GM21528 (cell line): Measurements from ENCODE around the gene PDX1.

ENCODE experiments used
- ATAC-seq: cut with Tn5 transposase; IDR thresholded peaks from one replicate; pipeline ENCODE4 v1.9.1; 2021; ENCODE audit warnings: mild to moderate bottlenecking, moderate library complexity; ENCODE audit not compliant: unreplicated experiment, low FRiP score

The PDX1 gene

DNA sequence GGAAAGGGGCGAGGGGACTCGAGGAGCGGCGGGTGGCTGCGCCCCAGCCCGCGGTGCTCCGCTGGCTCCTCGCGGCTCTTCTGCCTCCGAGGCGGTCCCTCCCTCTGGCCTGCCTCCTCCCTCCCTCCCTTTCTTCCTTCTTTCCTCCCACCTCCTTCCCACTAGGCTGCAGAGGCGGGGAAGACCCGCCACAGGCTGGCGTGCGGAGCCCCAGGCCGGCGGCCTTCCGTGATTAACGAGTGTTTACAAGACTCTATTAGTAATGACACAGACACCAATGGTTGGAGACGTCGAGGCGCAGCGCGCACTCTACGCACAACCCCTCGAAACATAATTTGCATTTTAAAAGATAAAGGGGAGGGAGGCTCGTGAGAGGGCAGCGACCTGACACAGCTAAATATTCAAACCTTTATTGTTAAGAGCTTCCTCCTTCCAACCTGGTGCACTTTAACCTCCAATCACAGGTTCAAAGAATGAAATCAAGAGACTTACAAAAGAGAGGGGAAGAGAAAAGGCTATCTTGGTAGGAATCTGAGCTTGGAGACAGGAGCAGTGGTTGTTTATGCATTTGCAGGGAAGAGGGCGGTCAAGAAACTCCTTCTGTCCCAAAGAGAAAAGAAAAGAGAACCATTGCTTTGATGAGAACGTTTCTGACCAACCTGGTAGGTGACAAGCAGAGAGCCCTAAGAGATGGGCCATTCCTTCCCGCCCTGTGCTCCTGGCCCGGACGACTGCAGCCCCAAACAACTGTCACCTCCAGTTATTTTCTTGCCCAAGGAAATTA, 49.5 kb downstream of the PDX1 start, which contains the start of gene CDX2:
Gene CDX2, minus strand, starts transcription at position 234 of the 784 bp plus-strand sequence. CDS start 309 bp downstream, outside the sequence.
- no peak for ATAC-seq

DNA sequence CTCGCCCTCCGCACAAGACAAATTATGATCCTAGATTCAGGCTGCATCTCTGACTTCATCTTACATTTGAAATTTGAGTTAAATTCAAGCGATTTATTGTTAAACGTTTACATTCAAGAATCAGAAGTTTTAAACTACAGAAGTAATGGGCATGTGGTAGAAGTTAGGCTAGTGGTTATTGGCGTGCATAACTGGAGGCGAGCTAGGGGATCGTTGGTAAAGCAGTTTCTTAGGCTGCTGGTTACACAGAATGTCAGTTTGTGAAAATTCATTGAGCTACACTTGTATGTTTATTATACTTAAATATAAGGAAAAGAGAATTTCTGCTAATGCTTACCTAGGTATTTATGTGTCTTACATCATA, 50.0 kb downstream of the PDX1 start:
- no peak for ATAC-seq

DNA sequence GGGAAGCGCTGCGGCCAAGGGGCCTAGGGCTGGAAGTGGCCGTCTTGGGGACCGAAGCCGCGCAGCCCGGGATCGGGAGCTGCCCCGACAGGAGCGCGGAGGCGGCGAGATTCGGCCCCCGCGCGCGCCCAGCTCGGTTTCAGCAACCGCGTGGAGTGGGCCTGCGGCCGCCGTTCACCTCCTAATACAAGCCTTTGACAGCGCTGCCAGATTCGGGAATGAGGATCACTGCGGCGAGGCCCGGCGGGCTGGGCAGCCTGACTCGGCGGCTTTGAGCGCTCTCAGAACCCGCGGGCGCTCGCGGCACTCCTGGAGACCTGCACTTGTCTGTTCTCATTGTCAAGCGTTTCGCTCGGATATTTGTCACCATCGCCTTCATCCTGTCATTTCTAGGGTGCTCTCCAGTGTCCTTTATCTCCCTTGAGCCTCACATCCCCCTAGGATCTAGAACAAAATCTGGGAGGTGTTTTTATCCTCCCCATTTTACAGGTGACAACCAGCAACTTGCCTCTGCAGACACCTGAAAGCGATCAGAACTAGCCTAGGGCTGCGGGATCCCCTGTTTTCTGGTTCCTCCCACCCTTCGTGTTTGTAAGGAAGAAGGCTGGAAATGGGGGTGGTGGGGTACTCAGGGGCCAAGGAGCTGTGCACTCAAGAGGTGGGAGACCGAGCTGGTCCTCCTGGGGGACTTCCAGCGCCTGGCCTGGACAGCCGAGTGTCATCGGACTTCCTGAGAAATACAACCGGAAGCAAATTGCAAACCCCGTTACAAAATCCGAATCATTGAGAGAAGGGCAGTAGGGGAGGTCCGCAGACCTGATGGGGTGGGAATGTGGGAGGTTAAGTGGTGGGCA, 50.8 kb downstream of the PDX1 start:
- ATAC-seq = no peak

GRCh38 chr13:27971236-27971645, 51.4 kb downstream of the PDX1 start:
- no peak for ATAC-seq

DNA sequence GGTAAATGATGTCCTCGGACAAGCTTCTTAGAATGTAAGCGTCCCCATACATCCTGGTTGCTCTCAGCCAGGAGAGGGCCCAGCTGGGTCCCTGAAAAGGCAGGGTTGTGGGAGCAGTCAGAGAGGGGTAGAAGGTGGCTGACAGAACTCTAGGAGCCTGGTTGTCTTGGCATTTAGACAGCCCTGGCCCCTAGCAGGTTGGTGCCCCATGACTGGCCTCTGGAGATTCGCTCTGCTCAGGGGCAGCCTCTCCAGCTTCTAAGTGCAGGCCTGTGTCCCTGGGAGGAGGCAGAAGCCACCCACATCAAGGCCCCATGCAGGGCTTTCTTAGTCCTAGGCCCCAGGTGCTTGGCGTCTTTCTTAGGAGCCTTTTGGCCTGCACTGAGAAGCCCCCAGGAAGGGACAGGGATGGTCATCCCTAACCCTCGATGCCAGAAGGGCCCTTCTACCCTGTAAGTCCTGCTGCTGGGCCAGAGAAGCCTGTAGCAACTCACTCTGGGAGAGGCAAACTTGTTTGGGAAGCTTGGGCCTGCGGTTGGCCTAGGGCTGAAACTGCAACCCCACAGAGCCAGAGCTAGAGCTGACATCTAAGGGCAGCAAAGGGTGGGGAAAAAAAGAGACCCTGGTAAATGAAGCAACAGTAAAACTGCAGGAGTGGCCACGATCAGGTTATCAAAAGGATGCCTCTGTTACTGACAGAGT, 52.1 kb downstream of the PDX1 start:
- no peak for ATAC-seq

- ATAC-seq = no peak
Measured at GRCh38 chr13:27972478-27972820, 52.6 kb downstream of the PDX1 start.

DNA sequence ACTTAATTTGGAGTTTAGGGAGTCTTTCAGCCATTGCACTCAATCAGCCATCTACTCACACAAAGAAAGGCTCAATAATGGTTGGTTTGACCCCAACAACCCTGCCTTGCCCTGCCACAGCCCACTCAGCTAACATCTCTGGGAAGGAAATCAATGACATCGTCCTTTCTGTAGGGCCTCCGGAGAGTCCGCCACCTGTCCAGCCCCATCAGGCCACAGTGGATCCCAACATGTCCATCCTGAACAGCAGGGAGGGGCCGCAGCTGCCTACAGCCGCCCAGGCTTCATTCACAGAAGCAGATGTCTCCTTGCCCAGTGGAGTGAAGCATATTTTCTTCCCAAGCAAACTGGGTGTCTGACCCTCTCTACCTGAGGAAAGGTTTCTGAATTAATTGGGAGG, 53.5 kb downstream of the PDX1 start:
- ATAC-seq = no peak

DNA sequence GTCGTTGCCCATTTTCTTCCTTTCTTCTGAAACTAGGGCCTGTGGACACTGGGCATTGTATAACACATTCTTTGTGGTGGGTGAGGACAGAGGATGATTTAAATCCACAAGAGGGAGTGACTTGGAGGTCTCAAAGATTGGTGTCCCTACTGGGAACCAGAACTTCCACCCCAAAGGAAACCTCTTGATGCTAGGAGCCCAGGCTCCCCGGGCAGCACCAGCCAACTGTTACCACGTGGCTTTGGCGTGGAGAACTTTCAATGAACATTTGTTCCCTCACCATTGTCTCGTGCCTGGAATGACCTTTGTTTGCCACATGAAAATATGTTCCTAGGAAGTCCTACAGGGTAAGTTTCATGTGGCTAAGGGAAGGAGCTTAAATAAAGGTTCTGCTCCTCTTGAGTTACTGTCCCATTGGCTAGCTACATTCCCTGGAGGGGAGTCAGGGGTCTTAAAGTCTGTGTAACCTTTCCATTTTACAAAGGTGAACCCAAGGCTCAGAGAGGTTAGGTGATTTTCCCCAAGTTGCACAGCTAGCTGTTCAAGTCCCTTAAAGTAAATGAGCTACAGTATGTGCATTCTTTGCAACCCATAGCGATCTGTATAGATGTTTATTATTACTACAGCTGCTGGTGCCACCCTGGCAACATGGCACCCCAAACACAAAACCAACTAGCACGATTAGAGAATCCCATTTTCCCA, 54.3 kb downstream of the PDX1 start:
- ATAC-seq = no peak
